Stimulated activated CD4-positive, alpha-beta T cell treated with anti-CD3 and anti-CD28 coated beads, Interleukin-15, amount 100 ng/mL, for 24 hours (primary cell): ENCODE measurements around the gene FCHO2.
"Not testable (repeated sequence)": the region's sequence is repeated elsewhere in the genome, so short reads cannot be mapped to it uniquely, and the experiment has no call there.

Source experiments
- DNase-seq: peaks from one replicate; pipeline ENCODE4 v3.0.0-alpha.2; 2020

Gene FCHO2

DNA sequence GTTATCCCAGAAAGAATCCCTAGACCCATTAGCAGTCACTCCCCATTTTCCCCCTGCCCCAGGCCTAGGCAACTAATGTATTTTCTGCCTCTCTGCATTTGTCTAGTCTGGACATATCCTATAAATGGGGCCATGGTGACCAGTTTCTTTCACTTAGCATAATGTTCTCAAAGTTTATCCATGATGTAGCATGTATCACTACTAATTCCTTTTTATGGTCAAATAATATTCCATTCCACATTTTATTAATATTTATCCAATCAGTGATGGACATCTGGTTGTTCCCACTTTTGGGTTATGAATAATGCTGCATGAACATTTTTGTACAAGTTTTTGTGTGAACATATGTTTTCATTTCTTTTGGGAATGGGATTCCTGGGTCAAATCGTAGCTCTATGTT is 1.5 kb downstream of the FCHO2 start:
- no peak for DNase-seq

DNA sequence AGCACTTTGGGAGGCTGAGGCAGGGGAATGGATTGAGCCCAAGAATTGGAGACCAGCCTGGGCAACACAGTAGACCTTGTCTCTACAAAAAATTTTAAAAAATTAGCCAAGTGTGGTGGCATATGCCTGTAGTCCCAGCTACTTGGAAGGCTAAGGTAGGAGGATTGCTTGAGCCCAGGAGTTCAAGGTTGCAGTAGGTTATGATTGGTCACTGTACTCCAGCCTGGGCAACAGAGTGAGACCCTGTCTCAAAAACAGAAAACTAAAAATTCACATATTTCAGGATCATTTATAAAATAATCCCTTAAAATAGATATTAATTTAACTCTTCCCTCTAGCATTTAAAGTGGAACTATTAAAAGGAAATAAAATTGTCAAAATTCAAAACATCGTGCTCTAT is 3.4 kb downstream of the FCHO2 start:
- DNase-seq, result no peak

DNA sequence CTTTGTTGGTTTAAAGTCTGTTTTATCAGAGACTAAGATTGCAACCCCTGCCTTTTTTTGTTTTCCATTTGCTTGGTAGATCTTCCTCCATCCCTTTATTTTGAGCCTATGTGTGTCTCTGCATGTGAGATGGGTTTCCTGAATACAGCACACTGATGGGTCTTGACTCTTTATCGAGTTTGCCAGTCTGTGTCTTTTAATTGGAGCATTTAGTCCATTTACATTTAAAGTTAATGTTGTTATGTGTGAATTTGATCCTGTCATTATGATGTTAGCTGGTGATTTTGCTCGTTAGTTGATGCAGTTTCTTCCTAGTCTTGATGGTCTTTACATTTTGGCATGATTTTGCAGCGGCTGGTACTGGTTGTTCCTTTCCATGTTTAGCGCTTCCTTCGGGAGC is 18.6 kb downstream of the FCHO2 start:
- not testable (repeated sequence) for DNase-seq

DNA sequence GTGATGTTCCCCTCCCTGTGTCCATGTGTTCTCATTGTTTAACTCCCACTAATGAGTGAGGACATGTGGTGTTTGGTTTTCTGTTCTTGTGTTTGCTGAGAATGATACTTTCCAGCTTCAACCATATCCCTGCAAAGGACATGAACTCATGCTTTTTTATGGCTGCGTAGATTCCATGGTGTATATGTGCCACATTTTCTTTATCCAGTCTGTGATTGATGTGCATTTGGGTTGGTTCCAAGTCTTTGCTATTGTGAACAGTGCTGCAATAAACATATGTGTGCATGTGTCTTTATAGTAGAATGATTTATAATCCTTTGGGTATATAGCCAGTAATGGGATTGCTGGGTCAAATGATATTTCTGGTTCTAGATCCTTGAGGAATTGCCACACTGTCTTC is 21.0 kb downstream of the FCHO2 start:
- DNase-seq, result not testable (repeated sequence)

DNA sequence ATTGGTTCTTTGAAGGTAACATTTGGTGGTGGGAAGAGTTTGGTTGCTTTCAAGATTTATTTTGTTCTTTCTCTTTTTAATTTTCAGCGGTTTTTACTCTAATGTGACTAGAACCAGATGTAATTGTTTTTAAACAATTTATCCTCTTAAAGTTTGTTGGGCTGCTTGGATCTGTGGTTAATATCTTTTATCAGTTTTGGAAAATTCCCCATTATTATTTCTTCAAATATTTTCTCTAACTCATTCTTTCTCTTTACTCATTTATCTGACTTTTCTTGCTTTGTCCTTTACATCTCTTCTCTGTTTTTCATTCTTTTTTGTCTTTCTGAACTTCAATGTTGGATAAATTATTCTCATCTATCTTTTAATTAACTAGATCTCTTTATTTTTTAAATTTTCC is 29.9 kb downstream of the FCHO2 start:
- DNase-seq, result no peak

DNA sequence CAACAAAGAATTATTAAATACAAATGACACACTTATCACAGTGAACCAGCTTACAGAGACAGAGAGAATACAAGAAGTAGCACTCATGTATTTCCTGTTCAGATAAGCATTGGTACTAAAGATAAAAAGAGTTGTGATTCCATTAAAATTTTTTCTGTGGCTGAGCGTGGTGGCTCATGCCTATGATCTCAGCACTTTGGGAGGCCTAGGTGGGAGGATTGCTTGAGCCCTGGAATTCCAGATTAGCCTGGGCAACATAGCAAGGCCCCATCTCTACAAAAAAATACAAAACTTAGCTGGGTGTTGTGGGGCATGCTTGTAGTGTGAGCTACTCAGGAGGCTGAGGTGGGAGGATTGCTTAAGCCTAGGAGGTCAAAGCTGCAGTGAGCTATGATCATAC is 32.9 kb downstream of the FCHO2 start:
- DNase-seq, result no peak

DNA sequence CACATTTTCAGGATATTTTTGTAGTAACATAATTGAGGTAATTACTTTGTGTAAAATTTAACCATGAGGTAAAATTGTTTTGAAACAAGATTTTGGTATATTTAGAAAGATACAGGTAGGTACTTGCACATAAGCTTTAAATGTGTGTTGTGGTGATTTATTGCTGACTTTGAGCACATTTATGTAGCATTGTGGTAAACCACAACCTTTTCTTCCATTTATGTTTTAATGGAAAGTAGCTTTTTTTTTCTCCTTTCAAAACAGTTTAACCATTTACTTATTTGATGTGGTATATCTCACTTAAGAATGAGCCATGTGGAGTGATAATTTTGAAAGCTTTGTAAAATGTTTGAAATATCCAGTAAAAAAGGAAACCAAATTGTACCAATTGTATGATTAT is 35.6 kb downstream of the FCHO2 start:
- DNase-seq, result no peak

DNA sequence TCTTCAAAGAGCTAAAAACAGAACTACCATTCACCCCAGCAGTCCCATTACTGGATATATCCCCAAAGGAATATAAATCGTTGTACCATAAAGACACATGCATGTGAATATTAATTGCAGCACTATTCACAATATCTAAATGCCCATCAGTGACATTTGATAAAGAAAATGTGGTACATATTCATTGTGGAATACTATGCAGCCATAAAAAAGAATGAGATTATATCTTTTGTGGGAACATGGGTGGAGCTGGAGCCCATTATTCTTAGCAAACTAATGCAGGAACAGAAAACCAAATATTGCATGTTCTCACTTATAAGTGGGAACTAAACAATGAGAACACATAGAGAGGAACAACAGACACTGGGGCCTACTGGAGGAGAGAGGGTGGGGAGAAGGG is 38.7 kb downstream of the FCHO2 start:
- no peak for DNase-seq

DNA sequence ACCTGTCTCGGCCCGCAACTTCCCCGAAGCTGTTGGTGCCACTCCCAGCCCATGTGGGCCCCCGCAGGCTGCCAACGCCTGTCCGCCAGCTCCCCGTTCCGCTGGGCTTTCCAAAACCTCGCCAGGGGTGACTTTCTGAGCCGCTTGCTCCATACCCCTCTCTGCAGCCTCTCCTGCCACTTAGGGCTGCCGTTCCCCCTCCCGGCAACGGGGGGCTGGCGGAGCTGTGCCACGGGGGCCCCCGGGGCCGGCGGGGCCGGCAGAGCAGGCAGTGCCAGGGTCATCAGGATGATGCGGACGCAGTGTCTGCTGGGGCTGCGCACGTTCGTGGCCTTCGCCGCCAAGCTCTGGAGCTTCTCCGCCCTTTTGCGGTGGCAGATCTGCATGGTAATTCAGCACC is 40.8 kb downstream of the FCHO2 start:
- no peak for DNase-seq

DNA sequence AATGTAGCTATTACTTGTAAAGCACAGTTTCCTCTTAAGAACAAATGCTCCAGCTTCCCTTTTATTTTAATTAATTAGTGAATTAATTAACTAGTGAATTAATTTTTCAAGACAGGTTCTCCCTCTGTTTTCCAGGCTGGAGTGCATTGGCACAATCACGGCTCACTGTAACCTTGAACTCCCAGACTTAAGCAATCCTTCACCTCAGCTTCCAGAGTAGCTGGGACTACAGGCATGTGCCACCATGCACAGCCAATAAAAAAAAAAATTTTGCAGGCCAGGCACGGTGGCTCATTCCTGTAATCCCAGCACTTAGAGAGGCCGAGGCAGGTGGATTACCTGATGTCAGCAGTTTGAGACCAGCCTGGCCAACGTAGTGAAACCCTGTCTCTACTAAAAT is 44.1 kb downstream of the FCHO2 start:
- DNase-seq, result no peak

DNA sequence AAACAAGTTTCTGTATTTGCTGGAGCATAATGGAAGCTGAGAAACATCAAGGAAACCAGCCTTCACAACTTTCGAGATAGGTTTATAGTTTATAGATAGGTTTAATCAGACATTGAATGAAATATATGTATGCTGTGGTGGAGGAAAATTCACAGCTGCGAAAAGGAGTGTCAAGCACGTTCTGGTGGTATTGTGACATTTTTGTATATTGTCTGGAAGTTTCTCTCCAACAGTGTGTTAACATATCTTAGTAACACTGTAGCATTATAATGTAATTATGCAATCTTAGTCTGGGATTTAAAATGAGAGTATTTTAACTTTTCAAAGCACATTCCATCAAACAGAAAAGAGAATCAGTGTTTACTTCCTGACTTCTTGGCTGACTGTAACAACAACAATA is 50.0 kb downstream of the FCHO2 start:
- no peak for DNase-seq

DNA sequence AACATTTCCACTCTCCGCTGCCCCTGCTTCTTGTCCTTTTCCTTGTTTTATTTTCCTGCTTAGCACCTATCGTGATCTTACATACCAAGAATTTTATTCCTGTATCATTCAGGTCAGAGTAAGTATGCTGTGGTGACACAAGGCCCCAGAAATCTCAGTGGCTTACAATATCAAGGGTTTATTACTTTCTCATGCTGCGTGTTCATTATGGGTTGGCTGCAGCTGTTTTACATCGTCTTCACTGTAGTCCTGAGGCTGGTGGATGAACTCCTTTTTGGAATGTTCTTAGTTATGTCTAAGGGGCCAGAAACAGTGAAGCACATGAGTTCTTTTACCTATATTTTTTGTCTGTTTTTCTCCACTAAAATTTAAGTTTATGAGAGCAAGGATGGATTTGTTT is 51.2 kb downstream of the FCHO2 start:
- DNase-seq, result no peak

DNA sequence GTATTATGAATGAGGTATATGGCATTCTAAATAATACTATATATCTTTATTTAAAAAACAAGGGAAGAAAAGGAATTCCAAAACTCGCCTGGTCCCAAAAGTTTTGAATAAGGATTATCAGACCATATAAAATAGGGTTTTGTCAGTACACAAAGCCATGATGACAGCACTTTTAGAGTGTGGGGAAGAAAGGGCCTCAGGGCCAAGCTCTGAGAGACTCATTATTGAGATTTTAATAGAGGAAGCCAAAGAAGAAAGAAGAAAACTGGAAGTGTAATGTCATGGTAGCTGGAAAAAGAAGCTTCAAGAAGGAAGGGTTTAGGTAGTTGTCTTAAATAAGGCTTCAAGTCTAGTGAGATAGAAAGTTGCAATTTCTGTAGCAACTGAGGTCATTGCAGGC is 53.0 kb downstream of the FCHO2 start:
- DNase-seq, result no peak

DNA sequence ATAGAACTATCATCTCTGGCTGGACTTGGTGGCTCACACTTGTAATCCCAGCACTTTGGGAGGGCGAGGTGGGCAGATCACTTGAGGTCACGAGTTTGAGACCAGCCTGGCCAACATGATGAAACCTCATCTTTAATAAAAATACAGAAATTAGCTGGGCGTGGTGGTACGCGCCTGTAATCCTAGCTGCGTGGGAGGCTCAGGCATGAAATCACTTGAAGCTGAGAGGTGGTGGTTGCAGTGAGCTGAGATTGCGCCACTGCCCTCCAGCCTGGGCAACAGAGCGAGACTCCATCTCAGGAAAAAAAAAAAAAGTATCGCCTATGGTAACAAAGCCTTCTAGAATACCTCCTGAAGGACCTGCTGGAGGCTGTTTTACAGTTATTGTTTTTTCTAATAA is 55.8 kb downstream of the FCHO2 start:
- not testable (repeated sequence) for DNase-seq

DNA sequence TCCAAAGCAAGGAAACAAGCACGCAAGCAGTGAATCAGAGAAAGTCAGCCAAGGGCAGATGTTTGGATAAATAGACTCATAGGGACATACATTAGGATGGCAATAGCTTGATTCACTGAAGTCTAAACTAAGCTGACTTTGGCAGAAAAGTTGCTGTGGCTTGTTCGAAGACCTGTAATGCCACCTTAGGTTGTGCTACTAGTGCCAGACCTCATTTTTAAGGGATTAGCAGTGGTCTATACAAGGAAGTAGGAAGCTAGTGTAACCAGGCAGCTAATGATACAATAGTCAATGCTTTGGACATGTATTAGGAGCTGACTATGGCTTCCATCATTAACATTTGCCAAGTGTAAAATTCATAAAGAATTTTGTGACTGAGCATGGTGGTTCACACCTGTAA is 63.1 kb downstream of the FCHO2 start:
- no peak for DNase-seq

DNA sequence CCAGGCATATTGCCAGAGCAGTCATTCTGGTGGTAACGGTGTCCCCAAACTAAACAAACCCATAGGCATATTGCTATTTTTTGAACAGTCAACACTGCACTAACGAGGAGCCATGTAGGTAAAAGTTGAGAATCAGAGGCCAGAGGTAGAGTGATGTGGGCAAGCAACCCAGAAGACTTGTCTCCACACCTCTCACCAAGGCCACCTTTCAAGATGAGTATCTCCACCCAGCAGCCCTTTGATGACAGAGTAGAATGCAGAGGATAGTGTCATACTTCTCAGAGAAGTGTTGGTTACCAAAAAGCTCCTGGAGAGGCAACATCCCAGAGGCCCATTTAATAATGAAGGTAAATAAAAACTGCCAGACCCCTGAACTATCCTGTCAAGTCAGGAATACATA is 63.9 kb downstream of the FCHO2 start:
- DNase-seq, result no peak

DNA sequence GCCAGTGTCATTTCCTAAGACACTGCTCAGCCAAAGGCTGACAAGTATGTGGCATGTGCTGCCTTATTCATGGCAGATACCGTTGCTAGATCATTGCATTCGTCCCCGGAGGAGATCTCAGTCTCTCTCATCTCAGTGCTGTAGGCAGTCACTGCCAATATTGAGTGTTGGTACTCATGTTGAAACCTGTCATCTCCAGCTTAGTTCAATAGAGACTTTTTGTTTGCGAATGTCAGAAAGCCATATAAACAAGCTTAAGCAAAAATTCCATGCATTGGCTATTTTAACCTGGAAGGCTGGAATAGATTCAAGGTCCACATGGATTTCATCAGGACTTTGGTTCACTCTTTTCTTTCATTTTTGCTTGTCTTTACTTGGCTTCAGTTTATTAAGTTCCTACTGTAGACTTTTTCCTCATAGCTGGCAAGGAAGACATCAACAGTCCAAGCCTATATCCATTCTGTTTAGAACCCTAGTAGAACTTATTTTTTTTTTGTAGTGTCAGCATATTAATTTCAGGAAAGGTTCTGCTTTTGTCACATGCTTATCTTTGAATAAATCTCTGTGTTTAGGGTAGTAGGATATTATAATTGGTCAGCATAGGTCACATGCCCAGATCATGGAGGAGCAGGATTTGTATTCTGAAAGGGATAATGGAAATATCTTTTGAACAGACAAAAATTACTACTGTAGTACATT is 66.8 kb downstream of the FCHO2 start:
- DNase-seq, result no peak

DNA sequence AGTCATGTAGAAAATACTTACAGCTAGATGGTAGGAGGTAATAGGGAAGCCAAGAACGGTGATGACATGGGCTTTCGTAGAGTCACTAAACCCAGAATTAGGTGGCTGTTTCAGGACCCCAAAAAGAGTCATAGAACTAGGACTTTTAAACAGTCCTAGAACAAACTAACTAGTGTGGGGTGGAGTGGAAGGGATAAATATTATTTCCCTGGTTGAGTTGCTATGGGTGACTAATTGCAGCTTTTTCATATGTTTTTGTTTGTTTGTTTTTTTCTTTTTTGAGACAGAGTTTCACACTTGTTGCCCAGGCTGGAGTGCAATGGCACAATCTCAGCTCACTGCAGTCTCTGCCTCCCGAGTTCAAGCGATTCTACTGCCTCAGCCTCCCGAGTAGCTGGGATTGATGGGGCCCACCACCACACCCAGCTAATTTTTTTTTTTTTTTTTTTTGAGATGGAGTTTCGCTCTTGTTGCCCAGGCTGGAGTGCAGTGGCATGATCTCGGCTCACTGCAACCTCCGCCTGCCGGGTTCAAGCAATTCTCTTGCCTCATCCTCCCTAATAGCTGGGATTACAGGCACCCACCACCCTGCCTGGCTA is 69.2 kb downstream of the FCHO2 start:
- DNase-seq, result not testable (repeated sequence)

DNA sequence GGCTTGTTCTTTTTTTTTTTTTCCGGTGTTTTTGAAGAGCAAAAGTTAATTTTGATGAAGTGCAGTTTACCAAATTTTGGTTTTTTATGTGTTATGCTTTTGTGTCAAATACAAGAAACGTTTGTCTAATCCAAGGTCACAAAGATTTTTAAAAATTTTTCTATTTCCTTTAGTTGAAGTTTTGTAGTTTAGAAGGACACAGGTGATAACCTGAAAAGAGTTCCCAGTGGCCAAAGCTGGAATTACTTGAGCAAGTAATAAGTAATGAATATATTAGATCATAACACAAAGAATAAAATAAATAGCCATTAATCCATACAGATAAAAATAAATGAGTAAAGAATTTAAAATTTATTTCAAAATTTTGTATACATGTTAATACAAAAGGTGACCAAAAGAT is 71.5 kb downstream of the FCHO2 start:
- DNase-seq, result no peak

DNA sequence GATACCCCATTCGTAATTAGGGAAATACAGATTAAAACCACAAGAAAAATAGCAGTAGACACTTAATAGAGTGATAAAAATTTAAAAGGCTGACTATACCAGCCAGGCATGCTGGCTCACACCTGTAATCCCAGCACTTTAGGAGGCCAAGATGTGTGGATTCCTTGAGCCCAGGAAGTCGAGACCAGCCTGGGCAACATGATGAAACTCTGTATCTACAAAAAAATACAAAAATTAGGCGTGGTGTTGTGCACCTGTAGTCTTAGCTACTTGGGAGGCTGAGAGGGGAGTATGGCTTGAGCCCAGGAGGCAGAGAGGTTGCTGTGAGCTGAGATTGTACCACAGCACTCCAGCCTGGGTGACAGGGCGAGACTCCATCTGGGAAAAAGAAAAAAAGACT is 72.0 kb downstream of the FCHO2 start:
- no peak for DNase-seq

DNA sequence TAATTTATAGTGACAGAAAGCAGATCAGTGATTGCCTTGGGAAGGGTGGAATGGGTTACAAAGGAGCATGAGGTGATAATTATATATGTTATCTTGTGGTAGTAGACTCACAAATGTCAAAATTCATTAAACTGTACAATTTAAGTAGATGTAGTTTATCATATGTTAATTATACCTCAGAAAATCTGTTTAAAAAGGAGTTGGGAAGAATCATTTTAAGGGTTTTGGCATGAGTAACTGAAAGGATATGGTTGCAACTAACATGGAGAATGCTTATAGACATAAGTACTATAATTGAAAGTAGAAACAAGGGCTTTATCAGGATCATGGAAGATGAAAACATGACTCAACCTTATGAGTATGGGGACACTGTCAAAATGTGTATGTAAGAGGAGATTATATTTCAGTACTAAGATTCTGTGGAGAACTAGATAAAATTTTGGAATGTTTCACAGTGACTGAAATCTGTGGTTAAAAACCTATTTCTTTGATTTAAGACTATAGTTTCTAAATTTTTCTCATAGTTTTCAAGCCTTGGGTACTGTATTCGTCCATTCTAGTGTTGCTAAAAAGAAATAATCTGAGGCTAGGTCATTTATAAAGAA is 73.3 kb downstream of the FCHO2 start:
- no peak for DNase-seq

DNA sequence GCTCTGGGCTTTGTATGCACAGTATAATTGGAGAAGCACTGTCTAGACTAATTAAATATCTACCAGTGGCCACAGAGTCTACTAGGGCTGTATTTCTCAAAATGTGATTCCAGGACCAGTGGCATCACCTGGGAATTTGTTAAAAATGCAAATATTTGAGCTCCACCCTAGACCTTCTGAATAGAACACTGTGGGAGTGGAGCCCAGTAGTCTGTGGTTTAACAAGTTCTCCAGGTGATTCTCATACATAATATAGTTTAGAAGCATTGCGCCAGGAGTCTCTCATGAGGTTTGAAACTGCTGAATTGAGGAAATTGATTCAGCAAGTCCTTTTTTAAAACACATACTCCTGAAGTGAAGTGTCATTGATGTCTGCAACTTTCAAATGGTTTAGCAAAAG is 74.7 kb downstream of the FCHO2 start:
- DNase-seq, result no peak

DNA sequence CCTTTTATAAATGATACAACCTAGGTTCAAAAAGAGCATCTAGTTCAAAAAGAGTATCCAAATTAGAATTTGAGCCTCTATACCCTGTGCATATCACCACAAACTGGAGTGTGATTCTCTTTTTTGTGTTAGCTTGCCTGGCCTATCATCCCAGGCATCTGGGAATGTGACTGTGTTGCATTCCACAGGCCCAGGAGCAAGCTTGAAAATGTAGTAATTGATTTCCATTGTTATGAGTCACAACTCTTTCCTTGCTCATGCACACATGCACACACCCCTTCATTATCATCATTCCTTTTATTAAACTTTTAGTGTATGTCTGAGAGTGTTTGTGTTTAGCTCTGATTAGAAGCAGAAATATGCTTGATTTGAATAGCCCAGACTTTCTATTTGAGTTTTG is 75.2 kb downstream of the FCHO2 start:
- DNase-seq, result no peak

DNA sequence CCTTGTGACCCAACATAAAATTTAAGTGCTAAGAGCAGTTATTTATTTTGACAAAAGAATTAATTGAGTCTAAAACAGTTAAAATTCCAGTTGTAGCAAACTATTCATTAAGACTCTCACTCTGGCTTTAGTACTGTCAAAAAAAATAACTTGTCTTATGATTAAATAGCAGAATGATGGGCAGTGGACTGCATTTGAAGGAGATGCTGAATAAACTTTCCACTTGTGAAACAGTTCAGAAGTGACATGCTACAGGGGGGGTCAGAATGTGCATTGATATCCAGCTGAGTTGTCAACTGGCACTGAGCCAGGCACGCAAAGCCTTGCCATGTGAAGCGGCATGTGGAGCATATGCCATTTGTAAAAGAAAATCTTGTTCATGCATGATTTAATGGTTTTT is 76.0 kb downstream of the FCHO2 start:
- DNase-seq, result no peak

DNA sequence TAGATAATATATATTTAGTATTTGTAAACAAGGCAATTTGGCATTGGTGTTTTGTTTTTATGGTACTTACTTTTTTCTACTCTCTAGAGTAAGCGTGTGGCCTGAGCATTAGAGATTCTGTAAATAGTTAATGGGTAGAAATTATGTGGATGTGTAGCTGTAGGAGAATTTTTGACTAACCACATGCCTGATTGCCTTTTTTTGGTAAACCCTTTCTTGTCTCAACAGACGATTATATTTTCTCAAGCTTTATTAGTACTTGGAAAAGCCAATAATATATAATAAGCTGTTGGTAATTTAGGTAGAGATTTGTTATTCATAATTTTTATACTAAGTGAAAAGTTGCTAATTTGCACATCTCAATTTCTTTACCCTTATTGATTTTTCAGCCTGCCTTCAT is 76.8 kb downstream of the FCHO2 start:
- no peak for DNase-seq
